ENCODE results near the gene EHD2.
"Not testable (repeated sequence)": the region's sequence is repeated elsewhere in the genome, so short reads cannot be mapped to it uniquely, and the experiment has no call there.

Gene EHD2

GRCh38 chr19:47713046-47714021, at the start of gene EHD2:
Gene EHD2, plus strand, starts transcription at chr19:47713422. Its CDS starts 3,191 bp downstream, at chr19:47716613.
- no peak for DNase-seq

GRCh38 chr19:47663435-47663910, 49.7 kb upstream of the EHD2 start:
- DNase-seq = no peak

GRCh38 chr19:47663911-47664771, 49.1 kb upstream of the EHD2 start:
- no peak for DNase-seq

GRCh38 chr19:47668556-47668955, 44.7 kb upstream of the EHD2 start:
- DNase-seq = not testable (repeated sequence)

- DNase-seq = no peak
Measured at GRCh38 chr19:47670736-47671135, 42.5 kb upstream of the EHD2 start.

- DNase-seq = no peak
Measured at GRCh38 chr19:47671499-47671898, 41.7 kb upstream of the EHD2 start.

- DNase-seq = no peak
Measured at GRCh38 chr19:47673426-47673825, 39.8 kb upstream of the EHD2 start.

GRCh38 chr19:47674548-47674947, 38.7 kb upstream of the EHD2 start:
- DNase-seq = no peak

GRCh38 chr19:47675271-47675670, 38.0 kb upstream of the EHD2 start:
- DNase-seq = no peak

GRCh38 chr19:47675859-47676258, 37.4 kb upstream of the EHD2 start:
- no peak for DNase-seq

GRCh38 chr19:47676811-47677210, 36.4 kb upstream of the EHD2 start:
- no peak for DNase-seq

GRCh38 chr19:47679251-47679900, 33.8 kb upstream of the EHD2 start:
- DNase-seq = no peak

GRCh38 chr19:47679922-47680857, 33.0 kb upstream of the EHD2 start:
- DNase-seq = no peak

- DNase-seq = no peak
Measured at GRCh38 chr19:47680858-47681332, 32.3 kb upstream of the EHD2 start.

- no peak for DNase-seq
Measured at GRCh38 chr19:47681388-47681787, 31.8 kb upstream of the EHD2 start.

- DNase-seq = no peak
Measured at GRCh38 chr19:47681936-47682335, 31.3 kb upstream of the EHD2 start.

GRCh38 chr19:47682939-47683338, 30.3 kb upstream of the EHD2 start:
- no peak for DNase-seq

GRCh38 chr19:47686679-47687450, 26.4 kb upstream of the EHD2 start:
- DNase-seq = no peak

GRCh38 chr19:47687906-47688305, 25.3 kb upstream of the EHD2 start:
- no peak for DNase-seq

- no peak for DNase-seq
Measured at GRCh38 chr19:47691090-47691489, 22.1 kb upstream of the EHD2 start.

- no peak for DNase-seq
Measured at GRCh38 chr19:47691782-47692181, 21.4 kb upstream of the EHD2 start.

All from DMS79 treated with DMSO at 0.1 percent for 48 hours (cell line).